ENCODE results near the gene ARFGAP3. TPM values are rescaled to one million over a fixed set of nuclear protein-coding genes. Genes with fewer than 3 reads are reported as not detected.

The ARFGAP3 gene
- total RNA-seq, 1 donor from 2014 or later: 53.7 TPM

DNA sequence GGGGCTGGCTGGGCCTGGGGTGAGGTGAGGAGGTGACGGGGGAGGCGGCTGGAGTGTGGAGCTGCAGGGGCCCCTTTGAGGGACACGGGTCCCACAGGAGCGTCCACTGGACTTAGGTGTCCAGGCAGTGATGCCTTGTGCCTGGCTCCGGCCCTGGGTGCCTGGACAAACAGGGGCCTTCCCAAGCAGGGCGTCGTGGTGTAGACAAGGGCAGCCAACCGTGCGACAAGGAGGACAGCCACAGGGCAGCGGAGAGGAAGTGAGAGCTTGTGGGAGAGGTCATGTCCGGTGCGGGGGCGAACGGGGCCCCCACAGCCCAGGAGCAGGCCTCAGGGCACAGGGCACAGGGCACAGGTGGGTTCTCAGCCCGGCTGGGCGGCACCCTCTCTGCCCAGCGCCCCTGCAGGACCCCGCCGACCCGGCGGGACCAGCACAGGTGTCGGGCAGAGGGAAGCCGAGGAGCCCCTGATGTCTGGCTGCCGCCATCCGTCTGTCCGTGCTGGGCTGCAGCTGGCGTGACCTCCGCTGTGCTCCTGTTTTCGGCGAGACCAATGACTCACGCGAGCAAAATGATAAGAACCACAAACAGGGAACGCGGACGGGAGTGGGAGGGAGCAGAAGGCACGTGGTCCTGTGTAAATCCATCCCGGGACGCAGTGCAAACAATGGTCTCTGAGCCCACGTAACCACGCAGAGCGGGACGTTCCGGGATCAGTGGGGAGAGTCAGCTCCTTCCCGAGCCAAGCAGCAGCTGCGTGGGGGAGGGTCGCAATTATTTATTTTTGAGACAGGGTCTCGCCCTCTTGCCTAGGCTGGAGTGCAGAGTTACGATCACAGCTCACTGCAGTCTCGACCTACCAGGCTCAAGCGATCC is 87.3 kb downstream of the ARFGAP3 start:
- Histone ChIP-seq H3K36me3 (no peaks in the 10 kb centered on the region), H3K27ac (no peak overlapping the region), H3K4me1 (peaks cover 14% of the 10 kb centered on the region), H3K9me3 (no peaks in the 10 kb centered on the region), H3K4me3 (peak overlapping the region; percentile 30), H3K27me3 (no peaks in the 10 kb centered on the region)
- intact Hi-C loops (cut with DNase I): no loop called here
- ATAC-seq (peak; percentile 72), DNase-seq (peak; percentile 77)
- TF ChIP-seq, protein P1, sequence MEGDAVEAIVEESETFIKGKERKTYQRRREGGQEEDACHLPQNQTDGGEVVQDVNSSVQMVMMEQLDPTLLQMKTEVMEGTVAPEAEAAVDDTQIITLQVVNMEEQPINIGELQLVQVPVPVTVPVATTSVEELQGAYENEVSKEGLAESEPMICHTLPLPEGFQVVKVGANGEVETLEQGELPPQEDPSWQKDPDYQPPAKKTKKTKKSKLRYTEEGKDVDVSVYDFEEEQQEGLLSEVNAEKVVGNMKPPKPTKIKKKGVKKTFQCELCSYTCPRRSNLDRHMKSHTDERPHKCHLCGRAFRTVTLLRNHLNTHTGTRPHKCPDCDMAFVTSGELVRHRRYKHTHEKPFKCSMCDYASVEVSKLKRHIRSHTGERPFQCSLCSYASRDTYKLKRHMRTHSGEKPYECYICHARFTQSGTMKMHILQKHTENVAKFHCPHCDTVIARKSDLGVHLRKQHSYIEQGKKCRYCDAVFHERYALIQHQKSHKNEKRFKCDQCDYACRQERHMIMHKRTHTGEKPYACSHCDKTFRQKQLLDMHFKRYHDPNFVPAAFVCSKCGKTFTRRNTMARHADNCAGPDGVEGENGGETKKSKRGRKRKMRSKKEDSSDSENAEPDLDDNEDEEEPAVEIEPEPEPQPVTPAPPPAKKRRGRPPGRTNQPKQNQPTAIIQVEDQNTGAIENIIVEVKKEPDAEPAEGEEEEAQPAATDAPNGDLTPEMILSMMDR (IDR thresholded peaks at IDR 0.05): no peak

GRCh38 chr22:42769238-42769573 is 87.9 kb downstream of the ARFGAP3 start:
- no peak for ATAC-seq
- no peak for DNase-seq
- intact Hi-C loops (cut with DNase I): no loop called here
- Histone ChIP-seq H3K27me3 (no peaks in the 10 kb centered on the region), H3K36me3 (no peaks in the 10 kb centered on the region), H3K9me3 (no peaks in the 10 kb centered on the region), H3K4me3 (no peak overlapping the region), H3K4me1 (peaks cover 14% of the 10 kb centered on the region), H3K27ac (no peak overlapping the region)
- TF ChIP-seq, protein P1 (IDR thresholded peaks at IDR 0.05): no peak

GRCh38 chr22:42768385-42769035 is 88.6 kb downstream of the ARFGAP3 start:
- TF ChIP-seq, protein P1 (IDR thresholded peaks at IDR 0.05): no peak

GRCh38 chr22:42766860-42767259 is 90.2 kb downstream of the ARFGAP3 start:
- TF ChIP-seq, protein P1 (IDR thresholded peaks at IDR 0.05): no peak
- Histone ChIP-seq H3K9me3 (no peaks in the 10 kb centered on the region), H3K27ac (no peak overlapping the region), H3K36me3 (no peaks in the 10 kb centered on the region), H3K27me3 (no peaks in the 10 kb centered on the region), H3K4me1 (peaks cover 14% of the 10 kb centered on the region), H3K4me3 (no peak overlapping the region)
- intact Hi-C loops (cut with DNase I): no loop called here
- ATAC-seq (peak; percentile 84), DNase-seq (peak; percentile 74)

More at GRCh38 chr22:42768385-42769035, 88.6 kb downstream of the ARFGAP3 start:
- intact Hi-C loops (cut with DNase I): no loop called here
- Histone ChIP-seq H3K27me3 (no peaks in the 10 kb centered on the region), H3K9me3 (no peaks in the 10 kb centered on the region), H3K36me3 (no peaks in the 10 kb centered on the region), H3K27ac (no peak overlapping the region), H3K4me3 (no peak overlapping the region), H3K4me1 (peaks cover 14% of the 10 kb centered on the region)
- no peak for DNase-seq
- no peak for ATAC-seq

- intact Hi-C loops (cut with DNase I): no loop called here
- no peak for ATAC-seq
- no peak for DNase-seq
These were observed 92.1 kb downstream of the ARFGAP3 start for GRCh38 chr22:42764895-42765363.

More at GRCh38 chr22:42764895-42765363, 92.1 kb downstream of the ARFGAP3 start:
- no peaks in the 10 kb centered on the region for H3K36me3 ChIP-seq
- TF ChIP-seq, protein P1 (IDR thresholded peaks at IDR 0.05): no peak
- peaks cover 9% of the 10 kb centered on the region for H3K4me1 ChIP-seq
- H3K27me3 ChIP-seq: no peaks in the 10 kb centered on the region
- no peak overlapping the region for H3K27ac ChIP-seq
- H3K9me3 ChIP-seq: no peaks in the 10 kb centered on the region
- H3K4me3 ChIP-seq: no peak overlapping the region
